HUES64 (cell line): ENCODE data around the gene TMEM130.

ENCODE experiments used
- H3K27ac ChIP-seq: 2 replicates; pipeline ENCODE4 v1.7.0; 2013; ENCODE audit warnings: low read depth, low read length, inconsistent platforms
- H3K27me3 ChIP-seq: 2 replicates; pipeline ENCODE4 v1.6.1; 2013; ENCODE audit warnings: mild to moderate bottlenecking, low read length; ENCODE audit not compliant: insufficient read depth
- H3K36me3 ChIP-seq: 2 replicates; pipeline ENCODE4 v1.6.1; 2013; ENCODE audit warnings: mild to moderate bottlenecking, low read length; ENCODE audit not compliant: insufficient read depth
- H3K4me1 ChIP-seq: 2 replicates; pipeline ENCODE4 v1.6.1; 2013; ENCODE audit warnings: mild to moderate bottlenecking, low read length, moderate library complexity; ENCODE audit not compliant: insufficient read depth
- H3K4me3 ChIP-seq: 2 replicates; pipeline ENCODE4 v1.5.1; 2013; ENCODE audit warnings: mild to moderate bottlenecking, low read length, moderate library complexity
- H3K9ac ChIP-seq: 2 replicates; pipeline ENCODE4 v1.6.1; 2013; ENCODE audit warnings: mild to moderate bottlenecking, low read depth, low read length
- H3K9me3 ChIP-seq: 2 replicates; pipeline ENCODE4 v1.6.1; 2013; ENCODE audit warnings: low read depth, low read length; ENCODE audit not compliant: insufficient read depth
- WGBS: fragments of 150-250, 120-280 bp; methylation state at CpG from one replicate; pipeline ENCODE4 v1.1.7; 2013; ENCODE audit warnings: missing lambda C conversion rate; 5-methylcytosine and 5-hydroxymethylcytosine counted together

Gene TMEM130

GRCh38 chr7:98807068-98808048 is 62.5 kb downstream of the TMEM130 start:
- no peak overlapping the region for H3K27ac ChIP-seq
- no peaks in the 10 kb centered on the region for H3K4me1 ChIP-seq
- WGBS: 91% methylated on average over 10 of the region's 11 CpGs

DNA sequence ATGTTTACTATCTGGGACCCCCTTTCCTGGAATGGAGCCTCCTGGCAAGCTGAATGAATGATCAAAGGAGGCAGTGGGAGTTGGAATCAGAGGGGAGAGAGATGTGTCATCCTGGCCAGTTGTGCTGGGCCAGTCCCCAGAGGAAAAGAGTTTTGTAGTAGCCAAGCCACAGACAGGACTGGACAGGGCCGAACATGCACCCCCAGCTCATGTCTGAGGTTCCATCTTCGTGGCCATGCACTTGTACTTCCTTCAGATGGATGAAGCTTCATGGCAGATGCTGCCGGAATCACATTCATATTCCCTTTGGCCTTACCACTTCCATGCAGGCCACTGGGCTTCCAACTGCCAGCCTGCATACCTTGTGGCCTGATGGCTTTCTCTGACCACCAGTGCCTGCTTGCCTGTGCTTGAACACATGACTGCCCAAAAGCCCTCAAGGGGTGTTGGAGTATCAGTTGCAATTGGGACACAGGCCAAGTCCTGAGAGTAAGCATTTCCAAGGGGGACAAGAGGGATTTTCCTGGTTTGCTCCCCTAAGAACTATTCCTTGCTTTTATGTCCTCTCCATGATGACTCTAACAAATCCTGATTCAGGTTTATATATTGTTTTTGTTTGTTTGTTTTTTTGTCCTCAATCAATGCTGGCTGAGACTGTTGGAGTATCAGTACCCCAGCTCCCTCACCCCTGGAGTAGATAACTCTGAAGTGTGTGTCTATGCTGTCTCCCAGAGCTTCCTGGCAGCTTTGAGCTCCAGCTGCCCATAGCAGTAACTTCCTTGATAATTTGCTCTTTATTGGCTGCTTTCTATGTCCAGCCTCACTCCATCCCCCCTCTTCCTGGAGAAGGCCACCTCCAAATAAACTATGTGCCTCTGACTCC is 63.6 kb downstream of the TMEM130 start:
- Histone ChIP-seq H3K4me1 (no peaks in the 10 kb centered on the region), H3K27ac (no peak overlapping the region), H3K9me3 (no peaks in the 10 kb centered on the region), H3K4me3 (no peak overlapping the region), H3K27me3 (no peaks in the 10 kb centered on the region), H3K36me3 (no peaks in the 10 kb centered on the region), H3K9ac (no peak overlapping the region)
- WGBS: 89% methylated on average over 3 of the region's 3 CpGs

More at GRCh38 chr7:98807068-98808048, 62.5 kb downstream of the TMEM130 start:
- Histone ChIP-seq H3K9me3 (no peaks in the 10 kb centered on the region), H3K36me3 (no peaks in the 10 kb centered on the region), H3K9ac (no peak overlapping the region), H3K4me3 (no peak overlapping the region), H3K27me3 (no peaks in the 10 kb centered on the region)

GRCh38 chr7:98802781-98803110 is 67.1 kb downstream of the TMEM130 start:
- Histone ChIP-seq H3K36me3 (no peaks in the 10 kb centered on the region), H3K27ac (no peak overlapping the region), H3K4me3 (no peak overlapping the region), H3K9me3 (no peaks in the 10 kb centered on the region), H3K27me3 (no peaks in the 10 kb centered on the region), H3K4me1 (no peaks in the 10 kb centered on the region), H3K9ac (no peak overlapping the region)
- 97% methylated on average over 2 of the region's 2 CpGs for WGBS

GRCh38 chr7:98802088-98802780 is 67.6 kb downstream of the TMEM130 start:
- 49% methylated on average over 7 of the region's 7 CpGs for WGBS
- no peaks in the 10 kb centered on the region for H3K27me3 ChIP-seq
- no peaks in the 10 kb centered on the region for H3K4me1 ChIP-seq
- no peak overlapping the region for H3K27ac ChIP-seq
- no peak overlapping the region for H3K9ac ChIP-seq
- H3K9me3 ChIP-seq: no peaks in the 10 kb centered on the region
- no peak overlapping the region for H3K4me3 ChIP-seq
- H3K36me3 ChIP-seq: no peaks in the 10 kb centered on the region

DNA sequence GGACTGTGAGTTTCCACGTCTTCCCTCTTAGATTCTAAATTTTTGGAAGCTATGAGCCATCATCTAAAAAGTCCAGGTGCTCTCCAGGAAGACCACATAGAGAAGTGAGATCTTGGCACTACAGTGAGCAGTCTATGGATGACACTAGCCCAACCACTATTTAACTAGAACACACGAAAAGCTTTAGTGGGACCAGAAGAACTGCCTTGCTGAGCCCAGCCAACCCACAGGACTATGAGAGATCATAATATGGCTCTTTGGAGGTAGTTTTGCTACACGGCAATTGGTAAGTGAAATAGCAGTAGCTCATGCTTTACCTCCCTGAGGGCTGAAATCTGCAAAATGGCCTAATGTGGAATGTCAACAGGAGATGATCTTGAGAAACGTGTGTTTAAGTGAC is 68.8 kb downstream of the TMEM130 start:
- H3K4me3 ChIP-seq: no peak overlapping the region
- no peak overlapping the region for H3K9ac ChIP-seq
- no peak overlapping the region for H3K27ac ChIP-seq
- H3K27me3 ChIP-seq: no peaks in the 10 kb centered on the region
- 90% methylated on average over 4 of the region's 4 CpGs for whole genome bisulfite sequencing
- no peaks in the 10 kb centered on the region for H3K36me3 ChIP-seq
- no peaks in the 10 kb centered on the region for H3K4me1 ChIP-seq
- no peaks in the 10 kb centered on the region for H3K9me3 ChIP-seq

DNA sequence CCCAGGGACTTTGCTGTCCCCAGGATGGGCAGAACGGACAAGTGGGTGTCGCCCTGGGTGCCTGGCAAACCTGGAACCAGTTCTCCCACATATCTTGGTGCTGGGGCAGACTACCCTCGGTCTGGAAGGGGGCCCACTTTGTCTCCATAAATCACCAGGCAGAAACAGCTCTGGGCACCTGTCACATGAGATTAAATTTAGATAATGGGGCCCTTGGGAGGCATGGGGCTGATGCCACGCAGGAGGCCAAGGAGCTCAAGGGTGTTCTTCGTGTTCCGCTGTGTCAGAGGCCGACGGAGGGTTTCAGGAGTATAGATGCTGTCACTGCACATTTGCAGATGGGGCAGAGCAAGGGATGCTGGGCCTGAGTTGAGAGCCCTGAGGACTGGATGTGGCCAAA is 72.7 kb downstream of the TMEM130 start:
- Histone ChIP-seq H3K27me3 (no peaks in the 10 kb centered on the region), H3K4me3 (no peak overlapping the region), H3K9ac (no peak overlapping the region), H3K4me1 (no peaks in the 10 kb centered on the region), H3K36me3 (no peaks in the 10 kb centered on the region), H3K27ac (no peak overlapping the region), H3K9me3 (no peaks in the 10 kb centered on the region)
- 94% methylated on average over 8 of the region's 8 CpGs for WGBS
